Measurements from ENCODE around the gene BAIAP2. TPM values are rescaled to one million over a fixed set of nuclear protein-coding genes. Genes with fewer than 3 reads are reported as not detected.

Gene BAIAP2
- total and polyA plus RNA-seq, 10 of the 15 experiments (the other 5 are each of a cell fraction or from before 2014, with no cell fraction given) = 0.15 to 1.2 (median 0.46) TPM; not detected in 2

DNA sequence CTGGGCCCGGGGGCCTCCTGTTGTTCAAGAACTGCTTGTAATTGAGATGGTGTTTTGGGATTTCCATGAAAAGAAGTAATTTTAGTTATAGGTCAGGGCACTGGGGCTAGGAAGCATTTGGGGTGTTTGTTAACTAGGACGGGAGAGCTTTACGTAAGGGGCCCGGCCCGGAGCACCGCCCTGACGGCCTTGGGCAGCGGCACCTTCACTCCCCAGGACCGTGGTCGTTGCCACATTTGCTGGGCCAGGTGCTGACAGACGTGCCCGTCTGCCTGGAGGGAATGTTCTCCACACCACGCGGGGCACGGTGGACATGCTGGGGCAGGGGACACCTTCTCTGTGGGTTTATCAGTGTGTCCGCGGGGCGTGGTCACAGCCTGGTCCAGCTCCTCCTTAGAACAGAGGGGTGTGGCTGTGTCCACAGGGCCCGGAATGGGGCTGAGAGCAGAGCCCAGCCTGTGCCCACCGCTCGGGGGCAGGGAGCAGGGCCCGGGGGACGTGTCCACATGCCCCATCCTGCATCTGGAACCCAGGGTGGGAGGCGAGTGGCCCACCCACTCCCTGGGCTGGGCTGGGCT is 57.7 kb downstream of the BAIAP2 start:
- no peak overlapping the region for H3K9ac ChIP-seq (ENCODE audit: control insufficient read depth, insufficient read depth, low read length)

More for the DNA sequence above, 57.7 kb downstream of the BAIAP2 start:
- CTCF ChIA-PET = no interaction called here
- no peaks in the 10 kb centered on the region for H4K20me1 ChIP-seq (ENCODE audit: control insufficient read depth, insufficient read depth)
- SMC1A ChIA-PET (ENCODE audit: uncharacterized antibody, unreplicated experiment) = no interaction called here
- no peak overlapping the region for H3K27ac ChIP-seq (ENCODE audit: control insufficient read depth, insufficient read depth)
- POLR2A ChIA-PET = no interaction called here
- RAD21 ChIA-PET (ENCODE audit: unreplicated experiment) = interaction anchor here (1.0 kb wide), 1 partner anchor 69 kb away, joined by 3 read pairs; no protein-coding TSS in a partner anchor
- no peak overlapping the region for H3K4me2 ChIP-seq (ENCODE audit: control insufficient read depth, insufficient read depth)
- H3K27me3 ChIP-seq (replicated peaks in 1 of 2; ENCODE audit: control insufficient read depth in 2 of 2, insufficient read depth in 2 of 2, low read length in 1 of 2) = peaks cover 0 to 7% of the 10 kb centered on the region in 2 experiments; a peak in 2 of 4 replicates
- H3K79me2 ChIP-seq (ENCODE audit: control insufficient read depth, insufficient read depth, low read length) = no peaks in the 10 kb centered on the region
- H2AFZ ChIP-seq (ENCODE audit: control insufficient read depth, low read depth, low read length) = no peak overlapping the region
- no peak for ATAC-seq
- no TSS peak for BruUV-seq (replicated peaks)
- 48% methylated on average over 24 of the region's 24 CpGs for WGBS (ENCODE audit: insufficient coverage, insufficient replicate concordance, low lambda C conversion rate, missing lambda C conversion rate)
- no peaks in the 10 kb centered on the region for H3K36me3 ChIP-seq (ENCODE audit: control insufficient read depth in 2 of 2, insufficient read depth in 2 of 2, low read length in 1 of 2)
- DNase-seq (ENCODE audit: low read depth, low spot score) = no peak
- in situ Hi-C loops (cut with MboI) (loop anchor here (10.0 kb wide), 1 partner anchor 68 kb away; no protein-coding TSS in a partner anchor), intact Hi-C loops (cut with micrococcal nuclease; ENCODE audit: unreplicated experiment) (no loop called here)
- H3K9me3 ChIP-seq (replicated peaks; ENCODE audit: control insufficient read depth, insufficient read depth, low read length) = no peaks in the 10 kb centered on the region
- H3K4me1 ChIP-seq (ENCODE audit: control insufficient read depth, insufficient read depth, low read length) = peaks cover 11% of the 10 kb centered on the region
- FAIRE-seq = no peak
- no peak overlapping the region for H3K4me3 ChIP-seq
- TF ChIP-seq HCFC1 (IDR thresholded peaks at IDR 0.05; ENCODE audit: low read length) = no peak
- TF ChIP-seq IRF4 (IDR thresholded peaks at IDR 0.05; ENCODE audit: low read depth, low read length) = no peak
- TF ChIP-seq, protein P1, sequence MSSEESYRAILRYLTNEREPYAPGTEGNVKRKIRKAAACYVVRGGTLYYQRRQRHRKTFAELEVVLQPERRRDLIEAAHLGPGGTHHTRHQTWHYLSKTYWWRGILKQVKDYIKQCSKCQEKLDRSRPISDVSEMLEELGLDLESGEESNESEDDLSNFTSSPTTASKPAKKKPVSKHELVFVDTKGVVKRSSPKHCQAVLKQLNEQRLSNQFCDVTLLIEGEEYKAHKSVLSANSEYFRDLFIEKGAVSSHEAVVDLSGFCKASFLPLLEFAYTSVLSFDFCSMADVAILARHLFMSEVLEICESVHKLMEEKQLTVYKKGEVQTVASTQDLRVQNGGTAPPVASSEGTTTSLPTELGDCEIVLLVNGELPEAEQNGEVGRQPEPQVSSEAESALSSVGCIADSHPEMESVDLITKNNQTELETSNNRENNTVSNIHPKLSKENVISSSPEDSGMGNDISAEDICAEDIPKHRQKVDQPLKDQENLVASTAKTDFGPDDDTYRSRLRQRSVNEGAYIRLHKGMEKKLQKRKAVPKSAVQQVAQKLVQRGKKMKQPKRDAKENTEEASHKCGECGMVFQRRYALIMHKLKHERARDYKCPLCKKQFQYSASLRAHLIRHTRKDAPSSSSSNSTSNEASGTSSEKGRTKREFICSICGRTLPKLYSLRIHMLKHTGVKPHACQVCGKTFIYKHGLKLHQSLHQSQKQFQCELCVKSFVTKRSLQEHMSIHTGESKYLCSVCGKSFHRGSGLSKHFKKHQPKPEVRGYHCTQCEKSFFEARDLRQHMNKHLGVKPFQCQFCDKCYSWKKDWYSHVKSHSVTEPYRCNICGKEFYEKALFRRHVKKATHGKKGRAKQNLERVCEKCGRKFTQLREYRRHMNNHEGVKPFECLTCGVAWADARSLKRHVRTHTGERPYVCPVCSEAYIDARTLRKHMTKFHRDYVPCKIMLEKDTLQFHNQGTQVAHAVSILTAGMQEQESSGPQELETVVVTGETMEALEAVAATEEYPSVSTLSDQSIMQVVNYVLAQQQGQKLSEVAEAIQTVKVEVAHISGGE (CRISPR knock-in tag; IDR thresholded peaks at IDR 0.05) = no peak
- no peak for TF ChIP-seq RB1 (IDR thresholded peaks at IDR 0.05; ENCODE audit: borderline replicate concordance)
- no peak for TF ChIP-seq ATF7 (IDR thresholded peaks at IDR 0.05; ENCODE audit: low read depth)
- TF ChIP-seq, protein P2, sequence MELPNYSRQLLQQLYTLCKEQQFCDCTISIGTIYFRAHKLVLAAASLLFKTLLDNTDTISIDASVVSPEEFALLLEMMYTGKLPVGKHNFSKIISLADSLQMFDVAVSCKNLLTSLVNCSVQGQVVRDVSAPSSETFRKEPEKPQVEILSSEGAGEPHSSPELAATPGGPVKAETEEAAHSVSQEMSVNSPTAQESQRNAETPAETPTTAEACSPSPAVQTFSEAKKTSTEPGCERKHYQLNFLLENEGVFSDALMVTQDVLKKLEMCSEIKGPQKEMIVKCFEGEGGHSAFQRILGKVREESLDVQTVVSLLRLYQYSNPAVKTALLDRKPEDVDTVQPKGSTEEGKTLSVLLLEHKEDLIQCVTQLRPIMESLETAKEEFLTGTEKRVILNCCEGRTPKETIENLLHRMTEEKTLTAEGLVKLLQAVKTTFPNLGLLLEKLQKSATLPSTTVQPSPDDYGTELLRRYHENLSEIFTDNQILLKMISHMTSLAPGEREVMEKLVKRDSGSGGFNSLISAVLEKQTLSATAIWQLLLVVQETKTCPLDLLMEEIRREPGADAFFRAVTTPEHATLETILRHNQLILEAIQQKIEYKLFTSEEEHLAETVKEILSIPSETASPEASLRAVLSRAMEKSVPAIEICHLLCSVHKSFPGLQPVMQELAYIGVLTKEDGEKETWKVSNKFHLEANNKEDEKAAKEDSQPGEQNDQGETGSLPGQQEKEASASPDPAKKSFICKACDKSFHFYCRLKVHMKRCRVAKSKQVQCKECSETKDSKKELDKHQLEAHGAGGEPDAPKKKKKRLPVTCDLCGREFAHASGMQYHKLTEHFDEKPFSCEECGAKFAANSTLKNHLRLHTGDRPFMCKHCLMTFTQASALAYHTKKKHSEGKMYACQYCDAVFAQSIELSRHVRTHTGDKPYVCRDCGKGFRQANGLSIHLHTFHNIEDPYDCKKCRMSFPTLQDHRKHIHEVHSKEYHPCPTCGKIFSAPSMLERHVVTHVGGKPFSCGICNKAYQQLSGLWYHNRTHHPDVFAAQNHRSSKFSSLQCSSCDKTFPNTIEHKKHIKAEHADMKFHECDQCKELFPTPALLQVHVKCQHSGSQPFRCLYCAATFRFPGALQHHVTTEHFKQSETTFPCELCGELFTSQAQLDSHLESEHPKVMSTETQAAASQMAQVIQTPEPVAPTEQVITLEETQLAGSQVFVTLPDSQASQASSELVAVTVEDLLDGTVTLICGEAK (IDR thresholded peaks at IDR 0.05; ENCODE audit: borderline replicate concordance) = no peak
- TF ChIP-seq RBBP5 (conservative IDR thresholded peaks at IDR 0.05) = no peak
- TF ChIP-seq RUNX3 (IDR thresholded peaks at IDR 0.05; ENCODE audit: low read length) = no peak
- TF ChIP-seq MTA2 (IDR thresholded peaks at IDR 0.05; ENCODE audit: low read depth) = no peak
- no peak for TF ChIP-seq SUZ12 (IDR thresholded peaks at IDR 0.05; ENCODE audit: unreplicated experiment)
- no peak for TF ChIP-seq NFXL1 (IDR thresholded peaks at IDR 0.05; ENCODE audit: borderline replicate concordance)
